Heart left ventricle (tissue), 16 donors: ENCODE results near the gene MKKS. TPM values are rescaled to one million over a fixed set of nuclear protein-coding genes. Genes with fewer than 3 reads are reported as not detected.
"Not testable (repeated sequence)": the region's sequence is repeated elsewhere in the genome, so short reads cannot be mapped to it uniquely, and the experiment has no call there.

Source experiments
- ATAC-seq, 4 donors: fragments of 200-7000 bp; cut with Tn5 transposase; one replicate each; pipeline ENCODE4 v1.9.1; 2020 to 2022; ENCODE audit warnings: moderate library complexity in 4 of 4, mild to moderate bottlenecking in 3 of 4, moderate number of reproducible peaks in 1 of 4
- DNase-seq, 5 donors: peaks; one replicate each; pipeline ENCODE4 v3.0.0-alpha.2; 2020
- H3K27ac ChIP-seq, 12 donors: fragments of 200-600 bp; sonication (generic) in 4 of 12; one replicate each; pipeline versions ENCODE4 v1.5.0 to v1.8.0; 2016 to 2022; ENCODE audit warnings: mild to moderate bottlenecking in 2 of 12
- H3K27me3 ChIP-seq, 9 donors: fragments of 200-600 bp; sonication (generic) in 2 of 9; one replicate each; pipeline versions ENCODE4 v1.5.1 to v1.8.0; 2016 to 2022; ENCODE audit warnings: mild to moderate bottlenecking in 3 of 9
- H3K36me3 ChIP-seq, 9 donors: fragments of 200-600 bp; sonication (generic) in 2 of 9; one replicate each; pipeline versions ENCODE4 v1.5.0 to v1.8.0; 2018 to 2022; ENCODE audit warnings: mild to moderate bottlenecking in 2 of 9
- H3K4me1 ChIP-seq, 12 donors: fragments of 200-600 bp; sonication (generic) in 4 of 12; one replicate each; pipeline versions ENCODE4 v1.5.0 to v1.8.0; 2016 to 2022; ENCODE audit warnings: mild to moderate bottlenecking in 3 of 12
- H3K4me3 ChIP-seq, 12 donors: fragments of 200-600 bp; sonication (generic) in 4 of 12; one replicate each; pipeline versions ENCODE4 v1.5.0 to v1.8.0; 2017 to 2022; ENCODE audit warnings: mild to moderate bottlenecking in 9 of 12, moderate library complexity in 4 of 12
- H3K9me3 ChIP-seq, 12 donors: fragments of 200-600 bp; sonication (generic) in 4 of 12; one replicate each; pipeline versions ENCODE4 v1.5.0 to v1.8.0; 2016 to 2022; ENCODE audit warnings: mild to moderate bottlenecking in 1 of 12
- CTCF ChIP-seq, 12 donors: fragments of 200-600 bp; sonication (generic) in 4 of 12; IDR thresholded peaks; one replicate each; pipeline versions ENCODE4 v1.5.0 to v1.8.0; 2018 to 2022; ENCODE audit warnings: antibody characterized with exemption in 12 of 12, mild to moderate bottlenecking in 5 of 12
- POLR2A ChIP-seq, 2 donors: fragments of 450-650 bp; IDR thresholded peaks; one replicate each; pipeline ENCODE4 v1.6.1; 2017; ENCODE audit warnings: antibody characterized with exemption in 2 of 2, mild to moderate bottlenecking in 2 of 2, moderate library complexity in 2 of 2
- WGBS, 4 donors: extraction: QIAGEN DNeasy Blood & Tissue Kit in 2 of 4; methylation state at CpG; one replicate each; pipeline versions ENCODE4 v1.1.5 to v1.1.7; 2013 to 2018; 5-methylcytosine and 5-hydroxymethylcytosine counted together
- intact Hi-C, 10 donors: fragments of 100-400 bp; cut with DNase I; formaldehyde crosslinking; loops; one replicate each; pipeline versions ENCODE4 v1.11.1 to v1.14.2; 2022
- polyA plus RNA-seq, 2 donors: library from polyadenylated mRNA; stranded (reverse); fragments of 200-250 nt; gene quantifications; one replicate each; pipeline ENCODE4 v1.2.3, GENCODE V29; 2013
- total RNA-seq, 9 donors: library from RNA; depleted of rRNA in 2 of 9; stranded (reverse); fragments of >200 nt in 2 of 9; fragmentation: NEBNext Ultra II Directional in 3 of 9; extraction: Animal tissue kit (Norgen Biotek cat#: 25700) in 3 of 9; gene quantifications; one replicate each; pipeline versions ENCODE4 v1.1.0 to v1.2.4, GENCODE V29; 2016 to 2023
- donor health status: ischemic (EF 13 %, LVEDD 7.1; RV severe dilation, severe dysfunction).
- donor health status: healthy with polysubstance abuse.
- donor health status: DM: no; HTN: yes; CAD: no.
- donor health status: DM: no; HTN: no; CAD: no.
- donor health status: ischemic (EF 25% LVEDD 6.9; RV normal size, moderate dysfunction).
- donor health status: ischemic (EF 25% LVEDD 5.7; RV mildly dilated, moderate dysfunction).
- donor health status: healthy.
- donor health status: DM: yes; HTN: yes; CAD: no.
- donor health status: ischemic (EF 35%, LVEDD 5.7; RV mildly dilated, moderate dysfunction).
- donor health status: nonischemic (EF 11% LVEDD 7.7; RV severe dilation, severe dysfunction).
- donor health status: DM: yes; HTN: yes; CAD: no.
- donor health status: PGD.
- donor health status: ischemic (EF 29% LVEDD 5.4; RV normal size, mild dysfunction).
- donor health status: nonischemic (EF 23%, LVEDD 6.1; RV moderate dilation, normal function).

Gene MKKS
- total and polyA plus RNA-seq, 11 donors = 12.0 to 30.1 (median 19.0) TPM

- Histone ChIP-seq H3K9me3 (no peaks in the 10 kb centered on the region), H3K4me3 (no peak overlapping the region), H3K4me1 (peaks cover 0 to 37% (median 9%) of the 10 kb centered on the region in 12 donors), H3K36me3 (peaks cover 0 to 29% (median 17%) of the 10 kb centered on the region in 9 donors), H3K27me3 (no peaks in the 10 kb centered on the region), H3K27ac (no peak overlapping the region)
- intact Hi-C loops = loop anchor here in 3 of 10 donors (10.0 kb wide), 3 partner anchors 109 to 809 kb away; no protein-coding TSS in a partner anchor
- DNase-seq (no peak), ATAC-seq (no peak)
- WGBS, 4 donors = 68 to 75% (median 72%) methylated on average over 2 of the region's 2 CpGs
- TF ChIP-seq POLR2A (IDR thresholded peaks at IDR 0.05) (no peak), CTCF (IDR thresholded peaks at IDR 0.05) (no peak)
Measured at GRCh38 chr20:10423735-10424134, 10.3 kb downstream of the MKKS start.

- intact Hi-C loops = loop anchor here in 3 of 10 donors (10.0 kb wide), 3 partner anchors 105 to 805 kb away; no protein-coding TSS in a partner anchor
- H3K27me3 ChIP-seq = no peaks in the 10 kb centered on the region
- H3K4me3 ChIP-seq = no peak overlapping the region
- no peak for ATAC-seq
- peaks cover 0 to 28% (median 16%) of the 10 kb centered on the region in 12 donors for H3K4me1 ChIP-seq
- TF ChIP-seq POLR2A (IDR thresholded peaks at IDR 0.05) (no peak), CTCF (IDR thresholded peaks at IDR 0.05) (no peak)
- H3K36me3 ChIP-seq = peaks cover 0 to 45% (median 18%) of the 10 kb centered on the region in 9 donors
- 89 to 94% (median 92%) methylated on average over 5 of the region's 5 CpGs for WGBS, 4 donors
- no peak for DNase-seq
- no peaks in the 10 kb centered on the region for H3K9me3 ChIP-seq
- H3K27ac ChIP-seq = no peak overlapping the region
Measured at GRCh38 chr20:10419550-10420133, 14.4 kb downstream of the MKKS start.

GRCh38 chr20:10417218-10417617 lies 16.8 kb downstream of the MKKS start:
- H3K36me3 ChIP-seq = peaks cover 0 to 56% (median 33%) of the 10 kb centered on the region in 9 donors
- 88 to 98% (median 96%) methylated on average over 2 of the region's 2 CpGs for WGBS, 4 donors
- DNase-seq, ATAC-seq, H3K27ac ChIP-seq, H3K9me3 ChIP-seq, H3K27me3 ChIP-seq, intact Hi-C loops, H3K4me3 ChIP-seq: not testable (repeated sequence)
- H3K4me1 ChIP-seq = peaks cover 0 to 26% (median 16%) of the 10 kb centered on the region in 12 donors

GRCh38 chr20:10415013-10415650 lies 18.9 kb downstream of the MKKS start:
- Histone ChIP-seq H3K36me3 (peaks cover 0 to 60% (median 38%) of the 10 kb centered on the region in 9 donors), H3K4me3 (no peak overlapping the region), H3K9me3 (no peaks in the 10 kb centered on the region), H3K4me1 (peaks cover 0 to 21% (median 12%) of the 10 kb centered on the region in 12 donors), H3K27ac (no peak overlapping the region), H3K27me3 (no peaks in the 10 kb centered on the region)
- TF ChIP-seq CTCF (IDR thresholded peaks at IDR 0.05) (no peak), POLR2A (IDR thresholded peaks at IDR 0.05) (no peak)
- intact Hi-C loops = no loop called here
- no peak for ATAC-seq
- WGBS, 4 donors = 39 to 56% (median 43%) methylated on average over 3 of the region's 3 CpGs
- no peak for DNase-seq
